ENCODE data around the gene FCHSD2.

Gene FCHSD2

DNA sequence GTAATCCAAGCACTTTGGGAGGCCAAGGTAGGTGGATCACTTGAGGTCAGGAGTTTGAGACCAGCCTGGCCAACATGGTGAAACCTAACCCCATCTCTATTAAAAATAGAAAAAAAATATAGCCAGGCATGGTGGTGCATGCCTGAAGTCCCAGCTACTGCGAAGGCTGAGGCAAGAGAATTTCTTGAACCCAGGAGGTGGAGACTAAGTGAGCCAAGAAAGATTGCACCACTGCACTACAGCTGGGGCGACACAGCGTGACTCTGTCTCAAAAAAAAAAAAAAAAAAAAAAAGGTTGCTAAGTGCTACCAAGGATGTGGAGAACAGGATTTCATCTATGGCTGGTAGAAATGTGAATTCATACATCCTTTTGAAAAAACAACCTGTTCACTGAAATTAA, 291.3 kb downstream of the FCHSD2 start (continued):
- no peak for TF ChIP-seq ZNF664 (tag by site-specific recombination; IDR thresholded peaks at IDR 0.05)
- TF ChIP-seq, protein P1, sequence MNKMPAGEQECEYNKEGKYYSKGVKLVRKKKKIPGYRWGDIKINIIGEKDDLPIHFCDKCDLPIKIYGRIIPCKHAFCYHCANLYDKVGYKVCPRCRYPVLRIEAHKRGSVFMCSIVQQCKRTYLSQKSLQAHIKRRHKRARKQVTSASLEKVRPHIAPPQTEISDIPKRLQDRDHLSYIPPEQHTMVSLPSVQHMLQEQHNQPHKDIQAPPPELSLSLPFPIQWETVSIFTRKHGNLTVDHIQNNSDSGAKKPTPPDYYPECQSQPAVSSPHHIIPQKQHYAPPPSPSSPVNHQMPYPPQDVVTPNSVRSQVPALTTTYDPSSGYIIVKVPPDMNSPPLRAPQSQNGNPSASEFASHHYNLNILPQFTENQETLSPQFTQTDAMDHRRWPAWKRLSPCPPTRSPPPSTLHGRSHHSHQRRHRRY (tag by site-specific recombination; IDR thresholded peaks at IDR 0.05): no peak

DNA sequence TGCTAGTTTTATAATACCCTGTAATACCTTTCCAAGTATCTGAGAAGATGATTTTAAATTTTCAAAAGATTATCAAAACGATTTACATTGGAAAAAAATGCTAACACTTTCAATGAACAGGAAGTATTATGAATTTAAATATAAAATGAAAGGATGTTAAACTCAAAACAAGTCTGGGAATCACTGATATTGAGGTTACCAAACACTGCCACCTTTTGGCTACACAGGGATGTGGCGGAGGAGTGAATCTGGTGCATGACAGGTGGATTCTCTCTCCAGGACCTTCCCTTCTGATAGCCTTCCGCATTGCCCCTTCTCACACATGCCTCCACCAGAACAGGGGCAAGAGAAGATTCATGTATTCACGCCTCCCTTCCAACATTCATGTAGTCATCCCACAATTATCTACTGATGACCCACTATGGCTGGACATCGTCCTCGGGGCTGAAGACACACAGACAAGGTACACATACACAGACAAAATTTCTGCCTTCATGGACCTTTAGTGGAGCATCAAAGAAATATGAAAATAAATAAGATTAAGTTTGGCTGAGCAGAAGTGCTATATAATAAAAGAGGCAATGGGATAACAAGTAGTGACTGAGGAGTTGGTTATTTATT, 293.2 kb downstream of the FCHSD2 start:
- H3K9me3 ChIP-seq (ENCODE audit: control insufficient read depth, insufficient read depth, low read depth, low read length): no peaks in the 10 kb centered on the region
- no peaks in the 10 kb centered on the region for H3K36me3 ChIP-seq (ENCODE audit: control insufficient read depth in 2 of 2, insufficient read depth in 1 of 2, low read length in 2 of 2)
- no peaks in the 10 kb centered on the region for H3K4me1 ChIP-seq (ENCODE audit: control insufficient read depth, insufficient read depth, low read length)
- POLR2A ChIA-PET: no interaction called here
- CTCF ChIA-PET: interaction anchor here (0.6 to 1.4 kb wide), 6 partner anchors 14 to 414 kb away, joined by 3 to 14 read pairs (median 4); partner anchors contain the start of genes CLPB and STARD10
- no peak overlapping the region for H3K27ac ChIP-seq (ENCODE audit: extremely low read depth, low read depth, low read length)
- no peak overlapping the region for H3K4me3 ChIP-seq (ENCODE audit: low read depth, low read length)
- TF ChIP-seq EGR2 (tag by site-specific recombination; IDR thresholded peaks at IDR 0.05; ENCODE audit: low read depth) (no peak), ZNF623 (tag by site-specific recombination; IDR thresholded peaks at IDR 0.05) (no peak), ZFP69B (tag by site-specific recombination; IDR thresholded peaks at IDR 0.05) (no peak), ZNF654 (tag by site-specific recombination; IDR thresholded peaks at IDR 0.05; ENCODE audit: low read depth) (peak; percentile 43), ZNF768 (tag by site-specific recombination; IDR thresholded peaks at IDR 0.05) (no peak)

DNA sequence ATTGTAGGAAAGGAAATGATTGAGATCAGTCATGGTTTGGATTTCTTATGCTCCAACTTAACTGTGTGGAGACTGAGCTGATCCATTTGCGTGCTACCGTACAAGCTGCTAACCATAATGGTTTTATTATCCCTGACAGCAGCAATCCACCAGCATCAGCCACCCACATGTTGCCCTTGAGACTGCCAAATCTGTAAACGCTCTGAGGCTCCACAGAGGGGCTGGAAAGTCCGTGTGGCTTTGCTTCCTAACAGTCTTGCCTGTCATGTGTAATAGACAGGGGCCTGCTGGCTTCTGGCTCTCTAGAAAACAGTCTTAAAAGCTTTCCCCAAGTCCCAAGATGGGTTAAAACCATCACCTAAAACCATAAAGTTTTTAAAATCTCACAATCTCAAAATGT, 297.8 kb downstream of the FCHSD2 start:
- H3K27ac ChIP-seq (ENCODE audit: extremely low read depth, low read depth, low read length): no peak overlapping the region
- H3K4me3 ChIP-seq (ENCODE audit: low read depth, low read length): no peak overlapping the region
- CTCF ChIA-PET: interaction anchor here (0.5 to 2.9 kb wide), 8 partner anchors 8 to 329 kb away, joined by 3 to 11 read pairs (median 4); no protein-coding TSS in a partner anchor
- H3K9me3 ChIP-seq (ENCODE audit: control insufficient read depth, insufficient read depth, low read depth, low read length): no peaks in the 10 kb centered on the region
- POLR2A ChIA-PET: no interaction called here
- H3K4me1 ChIP-seq (ENCODE audit: control insufficient read depth, insufficient read depth, low read length): no peaks in the 10 kb centered on the region
- TF ChIP-seq ZNF133 (tag by site-specific recombination; IDR thresholded peaks at IDR 0.05) (no peak), ZFHX2 (tag by site-specific recombination; conservative IDR thresholded peaks at IDR 0.05) (peak; percentile 19; the same call in 1 of the 2 replicates), ZNF843 (tag by site-specific recombination; IDR thresholded peaks at IDR 0.05) (no peak), ZNF621 (tag by site-specific recombination; IDR thresholded peaks at IDR 0.05) (no peak), OSR2 (tag by site-specific recombination; IDR thresholded peaks at IDR 0.05) (peak; percentile 11; the same call in 1 of the 2 replicates)
- H3K36me3 ChIP-seq (ENCODE audit: control insufficient read depth in 2 of 2, insufficient read depth in 1 of 2, low read length in 2 of 2): peaks cover 0 to 33% of the 10 kb centered on the region in 2 experiments; a peak in 1 of 3 replicates

DNA sequence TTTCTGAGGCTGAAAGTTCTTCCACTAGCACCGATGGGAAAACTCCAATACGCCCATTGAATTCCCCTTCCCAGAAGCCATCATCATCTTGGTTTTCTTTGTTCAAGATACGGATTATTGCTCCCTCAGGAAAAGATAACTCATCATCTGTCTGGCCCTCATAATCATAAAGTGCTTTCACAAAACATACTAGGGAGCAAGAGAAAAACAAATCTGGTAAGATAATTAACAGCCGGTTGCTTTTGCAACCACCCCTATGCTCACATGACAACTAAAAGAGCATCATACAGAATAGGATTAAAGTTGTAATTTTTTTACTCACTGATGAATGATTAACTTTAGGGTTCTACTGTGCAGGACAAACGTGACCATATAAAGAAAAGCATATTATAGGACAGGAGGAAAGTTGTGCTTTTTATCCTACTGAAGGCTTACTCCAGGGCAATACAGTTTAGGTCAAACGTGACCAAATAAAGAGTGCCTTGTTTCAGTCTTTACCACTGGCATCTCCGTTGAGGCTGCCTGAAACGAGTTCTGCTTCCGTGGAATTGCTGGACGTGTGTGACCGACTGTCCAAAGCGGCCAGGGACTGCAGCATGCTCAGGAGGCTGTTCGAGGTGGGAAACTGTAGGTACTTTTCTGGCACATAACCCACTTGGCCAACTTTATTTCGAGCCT, 299.3 kb downstream of the FCHSD2 start:
- ChIA-PET POLR2A (no interaction called here), CTCF (interaction anchor here (2.9 kb wide), 1 partner anchor 118 kb away, joined by 11 read pairs; no protein-coding TSS in a partner anchor)
- peaks cover 0 to 46% of the 10 kb centered on the region in 2 experiments; a peak in 1 of 3 replicates for H3K36me3 ChIP-seq (ENCODE audit: control insufficient read depth in 2 of 2, insufficient read depth in 1 of 2, low read length in 2 of 2)
- TF ChIP-seq ZNF132 (tag by site-specific recombination; IDR thresholded peaks at IDR 0.05; ENCODE audit: borderline replicate concordance): no peak
- no peak for TF ChIP-seq ZNF248 (tag by site-specific recombination; IDR thresholded peaks at IDR 0.05)
- TF ChIP-seq, protein P2, sequence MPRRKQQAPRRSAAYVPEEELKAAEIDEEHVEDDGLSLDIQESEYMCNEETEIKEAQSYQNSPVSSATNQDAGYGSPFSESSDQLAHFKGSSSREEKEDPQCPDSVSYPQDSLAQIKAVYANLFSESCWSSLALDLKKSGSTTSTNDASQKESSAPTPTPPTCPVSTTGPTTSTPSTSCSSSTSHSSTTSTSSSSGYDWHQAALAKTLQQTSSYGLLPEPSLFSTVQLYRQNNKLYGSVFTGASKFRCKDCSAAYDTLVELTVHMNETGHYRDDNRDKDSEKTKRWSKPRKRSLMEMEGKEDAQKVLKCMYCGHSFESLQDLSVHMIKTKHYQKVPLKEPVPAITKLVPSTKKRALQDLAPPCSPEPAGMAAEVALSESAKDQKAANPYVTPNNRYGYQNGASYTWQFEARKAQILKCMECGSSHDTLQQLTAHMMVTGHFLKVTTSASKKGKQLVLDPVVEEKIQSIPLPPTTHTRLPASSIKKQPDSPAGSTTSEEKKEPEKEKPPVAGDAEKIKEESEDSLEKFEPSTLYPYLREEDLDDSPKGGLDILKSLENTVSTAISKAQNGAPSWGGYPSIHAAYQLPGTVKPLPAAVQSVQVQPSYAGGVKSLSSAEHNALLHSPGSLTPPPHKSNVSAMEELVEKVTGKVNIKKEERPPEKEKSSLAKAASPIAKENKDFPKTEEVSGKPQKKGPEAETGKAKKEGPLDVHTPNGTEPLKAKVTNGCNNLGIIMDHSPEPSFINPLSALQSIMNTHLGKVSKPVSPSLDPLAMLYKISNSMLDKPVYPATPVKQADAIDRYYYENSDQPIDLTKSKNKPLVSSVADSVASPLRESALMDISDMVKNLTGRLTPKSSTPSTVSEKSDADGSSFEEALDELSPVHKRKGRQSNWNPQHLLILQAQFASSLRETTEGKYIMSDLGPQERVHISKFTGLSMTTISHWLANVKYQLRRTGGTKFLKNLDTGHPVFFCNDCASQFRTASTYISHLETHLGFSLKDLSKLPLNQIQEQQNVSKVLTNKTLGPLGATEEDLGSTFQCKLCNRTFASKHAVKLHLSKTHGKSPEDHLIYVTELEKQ (tag by site-specific recombination; IDR thresholded peaks at IDR 0.05; ENCODE audit: borderline replicate concordance): no peak
- TF ChIP-seq ZSCAN16 (tag by site-specific recombination; IDR thresholded peaks at IDR 0.05): no peak
- TF ChIP-seq REPIN1 (tag by site-specific recombination; IDR thresholded peaks at IDR 0.05; ENCODE audit: low read depth): no peak
- no peak for TF ChIP-seq OVOL3 (tag by site-specific recombination; IDR thresholded peaks at IDR 0.05)
- no peak for TF ChIP-seq BCL11B (tag by site-specific recombination; IDR thresholded peaks at IDR 0.05; ENCODE audit: low read depth)

More for the DNA sequence above, 299.3 kb downstream of the FCHSD2 start:
- no peaks in the 10 kb centered on the region for H3K4me1 ChIP-seq (ENCODE audit: control insufficient read depth, insufficient read depth, low read length)
- H3K27ac ChIP-seq (ENCODE audit: extremely low read depth, low read depth, low read length): no peak overlapping the region
- no peaks in the 10 kb centered on the region for H3K9me3 ChIP-seq (ENCODE audit: control insufficient read depth, insufficient read depth, low read depth, low read length)
- H3K4me3 ChIP-seq (ENCODE audit: low read depth, low read length): no peak overlapping the region

Measured in HEK293 (cell line).